DOHH2 (cell line): Measurements from ENCODE around the gene TSGA10.

Source experiments
- H3F3A ChIP-seq: fragments of 200-600 bp; sonication (generic), shearing (Covaris generic); 2 replicates; pipeline ENCODE4 v1.6.0; 2016; ENCODE audit warnings: antibody characterized with exemption, mild to moderate bottlenecking; ENCODE audit not compliant: control insufficient read depth, insufficient read depth
- H3K27ac ChIP-seq: fragments of 200-600 bp; sonication (generic); 2 replicates; pipeline ENCODE4 v1.5.1; 2014; ENCODE audit warnings: low read depth, mild to moderate bottlenecking, low read length, moderate library complexity
- H3K27me3 ChIP-seq: fragments of 200-600 bp; sonication (generic); 2 replicates; pipeline ENCODE4 v1.6.1; 2014; ENCODE audit warnings: mild to moderate bottlenecking, low read length, mixed read lengths; ENCODE audit not compliant: control insufficient read depth
- H3K36me3 ChIP-seq: fragments of 200-600 bp; sonication (generic); 2 replicates; pipeline ENCODE4 v1.6.1; 2014; ENCODE audit warnings: mild to moderate bottlenecking, low read length, moderate library complexity, mixed read lengths; ENCODE audit not compliant: control insufficient read depth
- H3K4me1 ChIP-seq: fragments of 200-600 bp; sonication (generic); 2 replicates; pipeline ENCODE4 v1.6.1; 2014; ENCODE audit warnings: mild to moderate bottlenecking, low read length, mixed read lengths; ENCODE audit not compliant: control insufficient read depth
- H3K4me2 ChIP-seq: fragments of 200-600 bp; sonication (generic); 2 replicates; pipeline ENCODE4 v1.6.0; 2014; ENCODE audit warnings: mild to moderate bottlenecking, low read length, moderate library complexity
- H3K4me3 ChIP-seq: fragments of 200-600 bp; sonication (generic); 2 replicates; pipeline ENCODE4 v1.5.1; 2014; ENCODE audit warnings: mild to moderate bottlenecking, low read length, mixed read lengths
- H3K79me2 ChIP-seq: fragments of 200-600 bp; sonication (generic); 2 replicates; pipeline ENCODE4 v1.6.1; 2014; ENCODE audit warnings: mild to moderate bottlenecking, low read length, mixed read lengths; ENCODE audit not compliant: control insufficient read depth
- H3K9me2 ChIP-seq: fragments of 200-600 bp; sonication (generic); replicated peaks from 2 replicates; pipeline ENCODE4 v1.6.1; 2014; ENCODE audit warnings: mild to moderate bottlenecking, low read length, mixed read lengths; ENCODE audit not compliant: control insufficient read depth
- H3K9me3 ChIP-seq: fragments of 200-600 bp; sonication (generic); 2 replicates; pipeline ENCODE4 v1.6.1; 2014; ENCODE audit warnings: antibody characterized with exemption, low read length, mixed read lengths; ENCODE audit not compliant: control insufficient read depth, insufficient read depth
- H4K20me1 ChIP-seq: fragments of 200-600 bp; sonication (generic); 2 replicates; pipeline ENCODE4 v1.6.0; 2014; ENCODE audit warnings: low read depth, mild to moderate bottlenecking, antibody characterized with exemption, low read length, moderate library complexity; ENCODE audit not compliant: control insufficient read depth, insufficient read depth
- EZH2phosphoT487 ChIP-seq: fragments of 200-600 bp; sonication (generic); IDR thresholded peaks from 2 replicates; pipeline ENCODE4 v1.6.1; 2017; ENCODE audit warnings: borderline replicate concordance, mild to moderate bottlenecking, antibody characterized with exemption, low read length, moderate library complexity, mixed read lengths
- TF ChIP-seq, protein P1 (sequence below): fragments of 200-600 bp; sonication (generic); IDR thresholded peaks from one replicate; pipeline ENCODE4 v1.5.1; 2014; ENCODE audit warnings: antibody characterized with exemption, mild to moderate bottlenecking, low read depth, low read length; ENCODE audit not compliant: poor library complexity, severe bottlenecking

The TSGA10 gene

DNA sequence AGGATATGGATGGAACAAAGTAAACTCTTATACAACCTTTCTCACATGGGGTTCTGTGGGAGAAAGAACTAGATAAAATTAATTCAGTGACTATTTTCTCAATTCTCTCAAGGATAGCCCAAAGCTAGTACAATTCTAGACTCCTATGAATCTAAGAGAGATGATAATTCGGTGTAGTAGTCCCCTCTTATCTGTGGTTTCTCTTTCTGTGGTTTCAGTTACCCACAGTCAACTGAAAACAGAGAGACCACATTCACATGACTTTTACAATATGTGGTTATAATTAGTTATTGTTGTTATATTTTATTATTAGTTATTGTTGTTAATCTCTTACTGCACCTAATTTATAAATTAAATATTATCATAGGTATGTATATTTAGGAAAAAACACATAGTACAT is 66.7 kb downstream of the TSGA10 start:
- no peak overlapping the region for H3K4me2 ChIP-seq

DNA sequence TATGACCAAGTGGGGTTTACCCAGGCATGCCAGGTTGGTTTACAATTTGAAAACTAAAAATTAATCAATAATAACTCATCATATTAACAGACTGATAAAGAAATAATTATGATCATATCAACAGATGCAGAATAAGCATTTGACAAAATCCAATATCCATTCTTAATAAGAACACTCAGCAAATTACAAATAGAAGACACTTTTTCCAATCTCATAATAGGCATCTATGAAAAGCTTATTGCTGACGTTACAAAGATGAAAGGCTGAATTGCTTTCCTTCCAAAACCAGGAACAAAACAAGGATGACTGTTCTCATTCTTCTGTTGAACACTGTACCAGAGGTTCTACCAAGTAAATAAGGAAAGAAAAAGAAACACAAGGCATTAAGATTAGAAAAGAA is 68.4 kb downstream of the TSGA10 start:
- Histone ChIP-seq H3F3A (no peaks in the 10 kb centered on the region), H3K27ac (no peak overlapping the region), H3K4me1 (no peaks in the 10 kb centered on the region), H3K4me3 (no peak overlapping the region), H3K4me2 (no peak overlapping the region), H3K79me2 (no peaks in the 10 kb centered on the region), H3K27me3 (no peaks in the 10 kb centered on the region), H3K9me2 (no peaks in the 10 kb centered on the region), H3K9me3 (no peaks in the 10 kb centered on the region), H3K36me3 (no peaks in the 10 kb centered on the region), H4K20me1 (no peaks in the 10 kb centered on the region)
- no peak for TF ChIP-seq EZH2phosphoT487
- TF ChIP-seq, protein P1, sequence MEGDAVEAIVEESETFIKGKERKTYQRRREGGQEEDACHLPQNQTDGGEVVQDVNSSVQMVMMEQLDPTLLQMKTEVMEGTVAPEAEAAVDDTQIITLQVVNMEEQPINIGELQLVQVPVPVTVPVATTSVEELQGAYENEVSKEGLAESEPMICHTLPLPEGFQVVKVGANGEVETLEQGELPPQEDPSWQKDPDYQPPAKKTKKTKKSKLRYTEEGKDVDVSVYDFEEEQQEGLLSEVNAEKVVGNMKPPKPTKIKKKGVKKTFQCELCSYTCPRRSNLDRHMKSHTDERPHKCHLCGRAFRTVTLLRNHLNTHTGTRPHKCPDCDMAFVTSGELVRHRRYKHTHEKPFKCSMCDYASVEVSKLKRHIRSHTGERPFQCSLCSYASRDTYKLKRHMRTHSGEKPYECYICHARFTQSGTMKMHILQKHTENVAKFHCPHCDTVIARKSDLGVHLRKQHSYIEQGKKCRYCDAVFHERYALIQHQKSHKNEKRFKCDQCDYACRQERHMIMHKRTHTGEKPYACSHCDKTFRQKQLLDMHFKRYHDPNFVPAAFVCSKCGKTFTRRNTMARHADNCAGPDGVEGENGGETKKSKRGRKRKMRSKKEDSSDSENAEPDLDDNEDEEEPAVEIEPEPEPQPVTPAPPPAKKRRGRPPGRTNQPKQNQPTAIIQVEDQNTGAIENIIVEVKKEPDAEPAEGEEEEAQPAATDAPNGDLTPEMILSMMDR = no peak

More for the DNA sequence above, 66.7 kb downstream of the TSGA10 start:
- Histone ChIP-seq H3K27ac (no peak overlapping the region), H3K4me1 (no peaks in the 10 kb centered on the region), H3K9me2 (no peaks in the 10 kb centered on the region), H3K36me3 (no peaks in the 10 kb centered on the region), H3F3A (no peaks in the 10 kb centered on the region), H3K79me2 (no peaks in the 10 kb centered on the region), H3K27me3 (no peaks in the 10 kb centered on the region), H4K20me1 (no peaks in the 10 kb centered on the region), H3K9me3 (no peaks in the 10 kb centered on the region), H3K4me3 (no peak overlapping the region)
- TF ChIP-seq, protein P1 = no peak
- no peak for TF ChIP-seq EZH2phosphoT487

DNA sequence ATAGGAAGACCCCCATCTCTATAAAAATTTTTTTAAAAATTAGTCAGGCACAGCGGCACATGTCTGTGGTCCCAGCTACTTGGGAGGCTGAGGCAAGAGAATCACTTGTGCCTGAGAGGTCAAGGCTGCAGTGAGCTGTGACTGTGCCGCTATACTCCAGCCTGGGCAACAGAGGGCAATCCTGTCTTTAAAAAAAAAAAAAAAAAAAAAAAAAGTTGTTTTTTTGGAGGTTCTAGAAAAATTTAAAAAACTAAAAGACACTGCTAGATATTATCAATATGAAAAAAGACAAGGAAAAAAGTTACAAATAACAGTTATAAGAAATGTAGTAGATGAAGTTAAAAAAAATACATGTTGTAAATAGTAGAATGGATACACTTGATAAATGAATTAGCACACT is 69.3 kb downstream of the TSGA10 start:
- no peaks in the 10 kb centered on the region for H3K36me3 ChIP-seq
- H3K4me1 ChIP-seq = no peaks in the 10 kb centered on the region
- TF ChIP-seq, protein P1 = no peak
- TF ChIP-seq EZH2phosphoT487 = no peak
- no peaks in the 10 kb centered on the region for H3K79me2 ChIP-seq
- no peak overlapping the region for H3K4me3 ChIP-seq
- no peaks in the 10 kb centered on the region for H3K9me3 ChIP-seq
- H4K20me1 ChIP-seq = no peaks in the 10 kb centered on the region
- no peak overlapping the region for H3K4me2 ChIP-seq
- no peaks in the 10 kb centered on the region for H3F3A ChIP-seq
- H3K9me2 ChIP-seq = no peaks in the 10 kb centered on the region
- no peak overlapping the region for H3K27ac ChIP-seq
- H3K27me3 ChIP-seq = no peaks in the 10 kb centered on the region

DNA sequence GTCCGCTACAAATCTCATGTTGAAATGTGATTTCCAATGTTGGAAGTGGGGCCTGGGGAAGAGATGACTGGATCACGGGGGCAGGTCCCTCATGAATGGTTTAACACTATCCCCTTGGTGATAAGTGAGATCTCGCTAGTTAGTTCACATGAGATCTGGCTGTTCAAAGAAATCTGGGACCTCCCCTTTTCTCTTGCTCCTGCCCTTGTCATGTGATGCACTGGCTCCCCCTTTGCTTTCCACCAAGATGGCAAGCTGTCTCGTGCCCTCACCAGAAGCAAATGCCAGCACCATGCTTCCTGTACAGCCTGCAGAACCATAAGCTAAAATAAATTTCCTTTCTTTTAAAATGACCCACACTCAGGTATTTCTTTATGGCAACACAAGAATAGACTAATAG is 70.5 kb downstream of the TSGA10 start:
- Histone ChIP-seq H3K4me2 (no peak overlapping the region), H3K4me3 (no peak overlapping the region), H3K9me2 (no peaks in the 10 kb centered on the region), H3K4me1 (no peaks in the 10 kb centered on the region), H3K79me2 (no peaks in the 10 kb centered on the region), H4K20me1 (no peaks in the 10 kb centered on the region), H3K27me3 (0 out of 2 replicates have a peak, but pooled peaks cover 3% of the 10 kb centered on the region), H3F3A (no peaks in the 10 kb centered on the region), H3K36me3 (no peaks in the 10 kb centered on the region), H3K9me3 (no peaks in the 10 kb centered on the region), H3K27ac (no peak overlapping the region)
- TF ChIP-seq EZH2phosphoT487 = no peak
- TF ChIP-seq, protein P1 = no peak
